Tibial nerve (tissue), 4 donors: Measurements from ENCODE around the gene GNB5. TPM values are rescaled to one million over a fixed set of nuclear protein-coding genes. Genes with fewer than 3 reads are reported as not detected.

Source experiments
- DNase-seq, 2 donors: peaks; one replicate each; pipeline ENCODE4 v3.0.0-alpha.2; 2019; ENCODE audit warnings: low spot score in 2 of 2
- H3K27ac ChIP-seq, 4 donors: fragments of 200-600 bp; sonication (generic) in 3 of 4; one replicate each; pipeline ENCODE4 v1.5.1; 2017 to 2019; ENCODE audit warnings: mild to moderate bottlenecking in 1 of 4
- H3K27me3 ChIP-seq, 2 donors: fragments of 200-600 bp; sonication (generic) in 1 of 2; one replicate each; pipeline versions ENCODE4 v1.5.1 to v1.6.0; 2017 to 2019
- H3K36me3 ChIP-seq, 3 donors: fragments of 200-600 bp; sonication (generic); one replicate each; pipeline ENCODE4 v1.5.1; 2018 to 2019
- H3K4me1 ChIP-seq, 4 donors: fragments of 200-600 bp; sonication (generic) in 3 of 4; one replicate each; pipeline ENCODE4 v1.5.1; 2017 to 2019
- H3K4me3 ChIP-seq, 4 donors: fragments of 200-600 bp; sonication (generic) in 3 of 4; one replicate each; pipeline ENCODE4 v1.5.1; 2017 to 2019; ENCODE audit warnings: mild to moderate bottlenecking in 1 of 4, moderate library complexity in 1 of 4
- H3K9me3 ChIP-seq, 4 donors: fragments of 200-600 bp; sonication (generic) in 3 of 4; one replicate each; pipeline ENCODE4 v1.5.1; 2017 to 2019
- EP300 ChIP-seq, 2 donors: sonication (generic); formaldehyde crosslinking; IDR thresholded peaks; one replicate each; pipeline ENCODE4 v1.6.1; 2017; ENCODE audit warnings: antibody characterized with exemption in 2 of 2, mild to moderate bottlenecking in 1 of 2
- POLR2A ChIP-seq, 2 donors: fragments of 450-650 bp; IDR thresholded peaks; one replicate each; pipeline ENCODE4 v1.6.1; 2017; ENCODE audit warnings: antibody characterized with exemption in 2 of 2, mild to moderate bottlenecking in 2 of 2, moderate library complexity in 2 of 2
- WGBS, 2 donors: methylation state at CpG; one replicate each; pipeline ENCODE4 v1.1.5; 2018; 5-methylcytosine and 5-hydroxymethylcytosine counted together
- total RNA-seq, 4 donors: library from RNA; depleted of rRNA; stranded (reverse); fragments of >200 nt; gene quantifications; one replicate each; pipeline ENCODE4 v1.1.0, GENCODE V29; 2016
- TF ChIP-seq, protein P1 (sequence below), 5 experiments: fragments of 200-600 bp in 3 of 5; fragments of 450-650 bp in 2 of 5; sonication (generic) in 3 of 5; IDR thresholded peaks; one replicate each; pipeline ENCODE4 v1.5.1; 2016 to 2019; ENCODE audit warnings: antibody characterized with exemption in 5 of 5, mild to moderate bottlenecking in 3 of 5, moderate library complexity in 2 of 5

The GNB5 gene
- total RNA-seq, 4 donors from 2014 or later = 5.5 to 24.1 (median 16.4) TPM

DNA sequence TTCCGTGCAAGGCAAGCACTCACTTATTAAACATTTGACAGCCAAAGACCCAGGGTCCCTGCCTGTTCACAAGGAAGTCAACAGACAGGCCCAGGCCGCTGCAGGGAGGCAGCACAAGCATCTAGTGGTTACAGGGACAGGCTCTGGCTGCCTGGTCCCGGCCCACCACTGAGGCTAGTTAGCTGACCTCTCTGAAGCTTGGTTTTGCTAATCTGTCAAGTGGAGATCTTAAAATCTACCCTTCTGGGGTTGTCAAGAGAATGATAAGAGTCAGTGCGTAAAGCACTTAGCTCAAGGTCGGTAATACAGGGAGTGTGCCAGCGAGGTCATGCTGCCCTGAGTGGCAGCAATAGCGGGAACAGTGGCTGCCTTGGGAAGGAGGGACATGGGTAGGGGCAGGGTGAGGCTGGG, 6.0 kb downstream of the GNB5 start:
- no peak for DNase-seq
- Histone ChIP-seq H3K36me3 (no peaks in the 10 kb centered on the region), H3K27me3 (no peaks in the 10 kb centered on the region), H3K27ac (no peak overlapping the region), H3K4me3 (no peak overlapping the region), H3K9me3 (no peaks in the 10 kb centered on the region), H3K4me1 (peaks cover 0 to 7% (median 3%) of the 10 kb centered on the region in 4 donors)
- no peak for TF ChIP-seq EP300 (IDR thresholded peaks at IDR 0.05)
- TF ChIP-seq POLR2A (IDR thresholded peaks at IDR 0.05) = no peak
- TF ChIP-seq, protein P1, sequence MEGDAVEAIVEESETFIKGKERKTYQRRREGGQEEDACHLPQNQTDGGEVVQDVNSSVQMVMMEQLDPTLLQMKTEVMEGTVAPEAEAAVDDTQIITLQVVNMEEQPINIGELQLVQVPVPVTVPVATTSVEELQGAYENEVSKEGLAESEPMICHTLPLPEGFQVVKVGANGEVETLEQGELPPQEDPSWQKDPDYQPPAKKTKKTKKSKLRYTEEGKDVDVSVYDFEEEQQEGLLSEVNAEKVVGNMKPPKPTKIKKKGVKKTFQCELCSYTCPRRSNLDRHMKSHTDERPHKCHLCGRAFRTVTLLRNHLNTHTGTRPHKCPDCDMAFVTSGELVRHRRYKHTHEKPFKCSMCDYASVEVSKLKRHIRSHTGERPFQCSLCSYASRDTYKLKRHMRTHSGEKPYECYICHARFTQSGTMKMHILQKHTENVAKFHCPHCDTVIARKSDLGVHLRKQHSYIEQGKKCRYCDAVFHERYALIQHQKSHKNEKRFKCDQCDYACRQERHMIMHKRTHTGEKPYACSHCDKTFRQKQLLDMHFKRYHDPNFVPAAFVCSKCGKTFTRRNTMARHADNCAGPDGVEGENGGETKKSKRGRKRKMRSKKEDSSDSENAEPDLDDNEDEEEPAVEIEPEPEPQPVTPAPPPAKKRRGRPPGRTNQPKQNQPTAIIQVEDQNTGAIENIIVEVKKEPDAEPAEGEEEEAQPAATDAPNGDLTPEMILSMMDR (IDR thresholded peaks at IDR 0.05) = no peak
- WGBS, 2 donors = 88 to 89% methylated on average over 7 of the region's 7 CpGs

DNA sequence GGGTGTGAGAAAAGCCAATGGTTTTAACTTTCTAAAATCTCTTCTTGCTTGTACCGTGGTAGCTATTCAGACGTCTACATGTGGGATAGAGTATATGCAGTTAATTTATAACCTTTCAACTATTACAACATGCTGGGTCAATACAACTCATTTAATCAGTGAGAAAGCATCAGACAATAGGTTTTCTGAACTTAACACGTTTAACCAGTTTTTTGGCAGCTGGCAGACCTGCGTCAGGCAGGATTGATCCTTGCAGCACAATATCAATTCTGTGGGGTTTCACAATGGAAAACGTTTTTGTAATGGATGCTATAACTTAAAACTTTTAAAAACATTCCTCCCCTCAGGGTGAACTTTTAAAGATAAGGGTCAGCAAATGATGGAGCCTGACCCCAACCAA, 6.5 kb downstream of the GNB5 start:
- 65 to 69% methylated on average over 5 of the region's 5 CpGs for WGBS, 2 donors
- Histone ChIP-seq H3K27ac (no peak overlapping the region), H3K4me3 (no peak overlapping the region), H3K36me3 (no peaks in the 10 kb centered on the region), H3K9me3 (no peaks in the 10 kb centered on the region), H3K27me3 (no peaks in the 10 kb centered on the region), H3K4me1 (peaks cover 0 to 9% (median 3%) of the 10 kb centered on the region in 4 donors)
- no peak for DNase-seq
- TF ChIP-seq, protein P1 (IDR thresholded peaks at IDR 0.05) = no peak
- TF ChIP-seq EP300 (IDR thresholded peaks at IDR 0.05) (no peak), POLR2A (IDR thresholded peaks at IDR 0.05) (no peak)

DNA sequence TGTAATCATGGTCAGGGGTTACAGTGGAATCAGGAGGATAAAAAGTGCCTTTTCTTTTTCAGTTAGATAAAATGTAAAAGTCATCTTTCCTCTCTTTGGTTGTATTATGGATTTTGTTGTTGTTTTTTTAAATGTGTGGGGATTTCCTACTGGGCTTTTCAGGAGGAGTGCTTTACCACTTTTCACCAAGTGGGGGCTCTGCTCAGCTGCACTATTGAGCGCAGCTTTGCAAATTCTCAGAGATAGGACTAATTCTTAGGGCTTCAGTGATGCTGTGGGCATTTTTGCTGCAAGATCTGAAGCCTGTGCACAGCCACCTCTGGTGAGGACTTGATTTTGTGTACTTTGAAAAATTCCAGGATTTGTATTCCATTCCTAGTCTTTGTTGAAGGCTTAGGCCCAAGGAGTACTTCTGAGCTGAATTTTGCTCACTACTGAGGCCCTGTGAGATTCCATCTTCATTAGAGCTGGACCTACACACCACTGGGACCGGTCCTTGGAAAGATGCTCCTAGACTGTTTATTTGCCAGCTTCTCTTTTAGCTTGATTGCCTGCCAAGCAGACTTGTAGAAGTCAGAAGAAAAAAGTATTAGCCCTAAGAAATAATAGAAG, 7.5 kb downstream of the GNB5 start:
- Histone ChIP-seq H3K36me3 (no peaks in the 10 kb centered on the region), H3K9me3 (no peaks in the 10 kb centered on the region), H3K27me3 (no peaks in the 10 kb centered on the region), H3K27ac (no peak overlapping the region), H3K4me3 (no peak overlapping the region), H3K4me1 (peaks cover 0 to 13% (median 4%) of the 10 kb centered on the region in 4 donors)
- peak in 1 of 2 donors; percentile 34 for DNase-seq
- TF ChIP-seq, protein P1 (IDR thresholded peaks at IDR 0.05) = peak in 4 of 5 experiments; percentile 15 to 39 (median 25)
- TF ChIP-seq EP300 (IDR thresholded peaks at IDR 0.05) = no peak
- WGBS, 2 donors = 50 to 53% methylated on average over 2 of the region's 2 CpGs

DNA sequence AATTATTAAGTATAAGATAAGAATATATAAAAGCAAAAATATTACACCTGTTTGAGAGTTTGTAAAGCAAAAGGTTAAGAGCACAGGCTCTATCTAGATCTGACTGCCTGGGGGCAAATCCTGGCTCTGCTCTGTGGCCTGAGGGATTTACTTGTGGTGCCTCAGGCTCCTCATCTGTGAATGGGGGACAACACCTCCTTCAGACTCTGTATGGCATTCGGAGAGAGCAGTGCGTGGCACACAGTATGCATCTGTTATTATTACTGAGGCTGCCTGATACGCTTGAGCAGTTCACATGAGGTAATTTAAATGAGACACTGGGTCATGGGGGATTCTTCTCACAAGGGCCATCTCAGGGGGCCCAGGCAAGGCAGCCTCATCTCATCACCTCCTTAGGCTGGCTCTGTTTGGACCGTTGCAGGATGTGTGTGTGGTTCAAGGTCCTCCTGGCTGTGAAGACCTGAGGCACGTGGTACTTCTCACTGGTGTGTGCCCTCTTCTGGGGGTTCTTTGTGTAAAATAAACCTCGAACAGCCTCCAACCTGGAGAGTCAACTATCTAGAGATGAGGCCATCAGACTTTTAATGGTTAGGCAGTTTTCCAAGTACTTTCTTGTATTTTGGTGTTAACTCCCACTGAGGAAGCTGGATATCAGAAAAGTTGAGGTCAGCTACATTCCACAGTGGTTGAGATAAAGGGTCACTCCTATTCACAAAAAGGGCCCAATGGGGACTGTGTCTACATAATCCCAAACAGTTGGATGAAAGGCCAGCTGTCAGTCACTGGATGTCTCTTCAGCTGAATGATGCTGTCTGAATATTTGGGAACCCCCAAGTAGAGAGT, 9.0 kb downstream of the GNB5 start:
- WGBS, 2 donors = 85 to 91% methylated on average over 6 of the region's 6 CpGs
- no peak for DNase-seq
- no peak overlapping the region for H3K4me3 ChIP-seq
- no peaks in the 10 kb centered on the region for H3K9me3 ChIP-seq
- H3K27me3 ChIP-seq = no peaks in the 10 kb centered on the region
- H3K36me3 ChIP-seq = no peaks in the 10 kb centered on the region
- TF ChIP-seq POLR2A (IDR thresholded peaks at IDR 0.05) (no peak), EP300 (IDR thresholded peaks at IDR 0.05) (no peak)
- TF ChIP-seq, protein P1 (IDR thresholded peaks at IDR 0.05) = no peak
- peaks cover 0 to 15% (median 5%) of the 10 kb centered on the region in 4 donors for H3K4me1 ChIP-seq
- H3K27ac ChIP-seq = no peak overlapping the region
